Smooth muscle cell (in vitro differentiated cells): ENCODE measurements around the gene DND1. TPM values are rescaled to one million over a fixed set of nuclear protein-coding genes. Genes with fewer than 3 reads are reported as not detected.

Experiments
- DNase-seq: peaks from one replicate; lab custom pipeline; 2025; ENCODE audit not compliant: unreplicated experiment; lab: John Stamatoyannopoulos, UW
- H2AFZ ChIP-seq: fragments of 200-600 bp; sonication (generic); 2 replicates; pipeline ENCODE4 v1.6.0; 2016; ENCODE audit warnings: antibody characterized with exemption, low read depth, mild to moderate bottlenecking
- H3F3A ChIP-seq: fragments of 200-600 bp; sonication (generic); 2 replicates; pipeline ENCODE4 v1.6.0; 2017; ENCODE audit warnings: antibody characterized with exemption, low read depth
- H3K27ac ChIP-seq: fragments of 200-600 bp; sonication (generic); 2 replicates; pipeline ENCODE4 v1.5.1; 2016; ENCODE audit warnings: low read depth, mild to moderate bottlenecking
- H3K27me3 ChIP-seq: fragments of 200-600 bp; sonication (generic); 2 replicates; pipeline ENCODE4 v1.6.1; 2016; ENCODE audit warnings: low read depth, mild to moderate bottlenecking
- H3K36me3 ChIP-seq: fragments of 200-600 bp; sonication (generic); 2 replicates; pipeline ENCODE4 v1.5.1; 2016; ENCODE audit warnings: low read depth
- H3K4me1 ChIP-seq: fragments of 200-600 bp; sonication (generic); 2 replicates; pipeline ENCODE4 v1.5.1; 2016; ENCODE audit warnings: low read depth
- H3K4me2 ChIP-seq: fragments of 200-600 bp; sonication (generic); 2 replicates; pipeline ENCODE4 v1.6.0; 2016; ENCODE audit warnings: mild to moderate bottlenecking
- H3K4me3 ChIP-seq: fragments of 200-600 bp; sonication (generic); 2 replicates; pipeline ENCODE4 v1.5.1; 2016; ENCODE audit warnings: mild to moderate bottlenecking
- H3K79me2 ChIP-seq: fragments of 200-600 bp; sonication (generic); 2 replicates; pipeline ENCODE4 v1.6.0; 2016; ENCODE audit warnings: low read depth, mild to moderate bottlenecking
- H3K9ac ChIP-seq: fragments of 200-600 bp; sonication (generic); 2 replicates; pipeline ENCODE4 v1.6.0; 2016; ENCODE audit warnings: low read depth
- H3K9me3 ChIP-seq: fragments of 200-600 bp; sonication (generic); replicated peaks from 2 replicates; pipeline ENCODE4 v1.5.1; 2016; ENCODE audit warnings: low read depth
- H4K20me1 ChIP-seq: fragments of 200-600 bp; sonication (generic); 2 replicates; pipeline ENCODE4 v1.6.0; 2016; ENCODE audit warnings: low read depth
- CTCF ChIP-seq: fragments of 200-600 bp; sonication (generic); IDR thresholded peaks from 2 replicates; pipeline ENCODE4 v1.5.1; 2017; ENCODE audit warnings: borderline replicate concordance, mild to moderate bottlenecking, antibody characterized with exemption; ENCODE audit not compliant: insufficient read depth, poor library complexity, severe bottlenecking
- whole genome bisulfite sequencing: methylation state at CpG from one replicate; pipeline ENCODE4 v1.1.7; 2016; ENCODE audit warnings: low lambda C conversion rate; 5-methylcytosine and 5-hydroxymethylcytosine counted together
- polyA plus RNA-seq: library from polyadenylated mRNA; unstranded; fragments of >200 nt; fragmentation: Nextera tagmentation; extraction: Ambion mirVana; gene quantifications from 2 replicates; pipeline ENCODE4 v1.2.1, GENCODE V29; 2016
- total RNA-seq: library from RNA; depleted of rRNA; stranded (reverse); fragments of >200 nt; gene quantifications from 2 replicates; pipeline ENCODE4 v1.2.3, GENCODE V29; 2014

DND1 gene
- total and polyA plus RNA-seq, 2 experiments from 2014 or later, result 0.64 to 2.2 TPM

DNA sequence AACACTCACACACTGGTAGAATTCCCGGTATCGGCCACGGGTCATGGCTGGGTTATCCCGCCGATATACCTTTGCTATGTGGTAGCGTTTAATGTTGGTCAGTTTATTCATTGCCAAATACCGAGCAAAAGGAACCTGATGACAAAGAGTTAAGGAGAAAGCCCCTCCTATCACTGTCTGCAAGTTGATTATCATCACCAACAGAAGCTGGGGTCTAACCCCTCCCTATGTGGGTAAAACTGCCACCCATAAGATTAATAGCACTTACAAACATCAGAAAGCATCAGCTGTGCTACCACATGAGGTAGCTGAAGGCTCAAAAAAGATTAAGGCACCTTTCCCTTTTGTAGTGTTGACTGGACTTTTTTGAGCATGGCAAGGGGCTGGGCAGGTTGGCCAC, 5.6 kb upstream of the DND1 start:
- no peaks in the 10 kb centered on the region for H3K27me3 ChIP-seq
- WGBS, result 97% methylated on average over 7 of the region's 7 CpGs
- H3K4me2 ChIP-seq, result no peak overlapping the region
- no peaks in the 10 kb centered on the region for H3K9me3 ChIP-seq
- no peak overlapping the region for H3K4me3 ChIP-seq
- no peaks in the 10 kb centered on the region for H3K79me2 ChIP-seq
- H3F3A ChIP-seq, result peaks cover 12% of the 10 kb centered on the region
- no peak for DNase-seq
- no peaks in the 10 kb centered on the region for H4K20me1 ChIP-seq
- no peaks in the 10 kb centered on the region for H3K36me3 ChIP-seq
- H3K9ac ChIP-seq, result no peak overlapping the region
- no peak overlapping the region for H3K27ac ChIP-seq
- no peaks in the 10 kb centered on the region for H3K4me1 ChIP-seq
- no peak for TF ChIP-seq CTCF
- no peak overlapping the region for H2AFZ ChIP-seq

DNA sequence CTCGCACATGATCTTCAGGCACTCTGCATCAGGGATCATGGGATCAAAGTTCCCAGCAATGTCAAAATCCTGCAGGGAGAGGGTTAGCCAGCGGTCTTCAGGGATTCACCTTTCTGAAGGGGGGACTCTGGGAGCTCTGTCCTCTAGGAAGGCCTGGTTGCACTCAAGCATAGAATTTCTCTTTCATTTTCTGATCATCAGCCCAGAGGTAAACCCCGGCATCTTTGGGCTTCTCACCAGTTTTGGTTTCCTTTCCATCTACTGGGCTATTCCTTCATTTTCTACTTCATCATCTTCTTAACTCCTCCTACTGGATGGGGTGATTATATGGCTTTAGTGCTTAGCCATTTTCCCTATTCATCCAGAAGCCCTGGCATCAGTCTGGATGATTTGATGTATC, 4.6 kb upstream of the DND1 start:
- TF ChIP-seq CTCF, result no peak
- no peaks in the 10 kb centered on the region for H3K36me3 ChIP-seq

DNA sequence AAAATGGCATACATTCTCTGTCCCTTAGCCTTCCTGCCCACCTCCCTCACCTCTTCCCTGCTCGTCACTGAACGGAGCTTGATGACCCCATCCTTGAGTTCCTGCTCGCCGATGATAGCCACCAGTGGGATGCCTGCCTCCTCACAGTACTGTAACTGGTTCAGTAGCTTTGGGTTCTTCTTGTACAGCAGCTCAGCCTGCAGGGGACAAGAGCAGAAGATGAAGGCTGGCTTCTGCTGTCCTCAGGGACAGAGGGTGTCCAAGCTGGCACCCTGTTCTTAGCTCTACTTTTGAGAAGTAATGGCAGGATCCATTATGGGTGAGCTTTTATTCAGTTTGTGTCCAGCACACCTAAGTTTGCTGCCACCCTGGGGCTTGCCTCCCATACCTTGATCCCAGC, 1.3 kb upstream of the DND1 start:
- H4K20me1 ChIP-seq, result no peaks in the 10 kb centered on the region
- no peak overlapping the region for H3K4me3 ChIP-seq
- H3K9ac ChIP-seq, result no peak overlapping the region
- no peak for DNase-seq
- no peak for TF ChIP-seq CTCF
- no peaks in the 10 kb centered on the region for H3K36me3 ChIP-seq
- H2AFZ ChIP-seq, result no peak overlapping the region
- H3K27ac ChIP-seq, result no peak overlapping the region
- no peaks in the 10 kb centered on the region for H3K27me3 ChIP-seq
- no peak overlapping the region for H3K4me2 ChIP-seq
- no peaks in the 10 kb centered on the region for H3K79me2 ChIP-seq
- H3K4me1 ChIP-seq, result no peaks in the 10 kb centered on the region
- H3K9me3 ChIP-seq, result no peaks in the 10 kb centered on the region
- H3F3A ChIP-seq, result peaks cover 12% of the 10 kb centered on the region
- 96% methylated on average over 4 of the region's 4 CpGs for WGBS

More for the DNA sequence above, 4.6 kb upstream of the DND1 start:
- Histone ChIP-seq H3K9ac (no peak overlapping the region), H3K4me1 (no peaks in the 10 kb centered on the region), H3K79me2 (no peaks in the 10 kb centered on the region), H2AFZ (no peak overlapping the region), H4K20me1 (no peaks in the 10 kb centered on the region), H3K27me3 (no peaks in the 10 kb centered on the region), H3K9me3 (no peaks in the 10 kb centered on the region), H3K27ac (no peak overlapping the region), H3K4me3 (no peak overlapping the region), H3K4me2 (no peak overlapping the region), H3F3A (peaks cover 12% of the 10 kb centered on the region)
- no peak for DNase-seq
- 83% methylated on average over 3 of the region's 3 CpGs for WGBS

DNA sequence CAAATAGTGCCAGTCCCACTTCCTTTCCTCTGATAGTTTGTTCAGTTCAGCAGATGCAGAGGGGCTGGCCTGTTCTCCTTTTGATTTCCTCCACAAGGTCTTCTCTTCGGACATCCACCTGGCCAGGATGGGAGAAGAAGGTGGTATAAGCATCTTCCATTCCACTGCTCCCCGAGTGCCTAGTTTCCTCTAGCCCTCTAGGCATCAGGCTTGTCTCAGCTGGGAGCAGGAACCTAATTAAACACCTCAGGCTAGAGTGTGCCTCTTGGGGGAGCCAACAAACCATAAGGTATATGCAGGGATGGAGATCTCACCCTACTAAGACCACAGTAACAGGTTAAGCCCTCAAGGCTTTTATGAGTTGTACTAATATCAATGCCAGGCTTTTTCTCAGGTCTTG, 835 bp upstream of the DND1 start:
- Histone ChIP-seq H3K36me3 (no peaks in the 10 kb centered on the region), H3K4me3 (no peak overlapping the region), H3K27me3 (no peaks in the 10 kb centered on the region), H2AFZ (no peak overlapping the region), H3K9me3 (no peaks in the 10 kb centered on the region), H3K9ac (no peak overlapping the region), H3K4me2 (no peak overlapping the region), H3K4me1 (no peaks in the 10 kb centered on the region), H3F3A (peaks cover 12% of the 10 kb centered on the region), H3K27ac (no peak overlapping the region), H4K20me1 (no peaks in the 10 kb centered on the region), H3K79me2 (no peaks in the 10 kb centered on the region)
- DNase-seq, result no peak
- 94% methylated on average over 2 of the region's 2 CpGs for WGBS
- TF ChIP-seq CTCF, result no peak
